KBM-7 (cell line): ENCODE data around the gene CYB5B.

Experiments
- DNase-seq: peaks from one replicate; pipeline ENCODE4 v3.0.0-alpha.2; 2015
- in situ Hi-C: fragments of 300-500 bp; cut with MboI; formaldehyde crosslinking; loops from 2 replicates; pipeline ENCODE4 v1.14.3; 2020; ENCODE audit warnings: low sequenced_read_pairs, low pct_unique_long_range_greater_than_20kb, mixed read lengths

Gene CYB5B

DNA sequence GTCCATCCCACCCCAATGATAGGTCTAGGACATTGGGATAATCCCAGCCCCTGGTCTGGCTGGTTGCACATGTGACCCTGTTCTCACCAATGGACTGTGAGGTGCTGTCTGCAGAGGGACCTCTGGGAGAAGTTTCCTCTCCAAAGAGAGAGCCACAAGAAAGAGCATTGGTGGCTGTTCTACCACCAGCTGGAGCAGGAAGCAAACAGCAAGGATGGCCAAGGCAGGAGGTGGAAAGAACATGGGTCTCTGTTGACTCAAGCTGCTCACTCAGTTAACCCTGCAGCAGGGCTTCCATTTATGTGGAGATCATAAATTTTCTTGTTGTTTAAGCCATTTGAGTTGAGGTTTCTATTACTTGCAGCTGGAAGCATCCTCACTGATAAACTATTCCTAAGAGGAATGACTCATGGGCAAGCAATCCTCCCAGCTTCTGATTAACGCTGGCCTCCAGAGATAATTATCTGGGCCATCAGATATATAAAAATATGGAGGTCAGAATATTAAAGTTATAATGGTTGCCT lies 52.6 kb downstream of the CYB5B start:
- peak; percentile 27 for DNase-seq
- in situ Hi-C loops = no loop called here

DNA sequence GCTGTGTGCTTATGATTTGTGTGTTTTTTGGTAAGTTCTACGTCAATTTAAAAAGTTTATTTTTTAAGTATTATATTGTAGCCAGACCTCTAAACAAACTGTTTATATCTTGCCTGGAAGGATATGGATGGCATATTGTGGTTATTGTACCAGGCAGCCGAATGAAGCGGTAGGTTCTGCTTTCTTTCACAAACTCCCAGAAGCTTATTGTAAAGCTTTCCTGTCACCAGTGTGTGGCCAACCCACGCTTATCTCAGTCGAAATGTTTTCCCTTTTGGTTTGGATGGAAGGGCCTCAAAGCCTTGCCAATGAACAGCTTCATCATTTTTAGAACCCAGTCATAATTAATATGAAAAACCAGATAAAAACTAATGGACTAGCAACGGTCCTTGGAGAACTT lies 53.1 kb downstream of the CYB5B start:
- in situ Hi-C loops = no loop called here
- peak; percentile 78 for DNase-seq

DNA sequence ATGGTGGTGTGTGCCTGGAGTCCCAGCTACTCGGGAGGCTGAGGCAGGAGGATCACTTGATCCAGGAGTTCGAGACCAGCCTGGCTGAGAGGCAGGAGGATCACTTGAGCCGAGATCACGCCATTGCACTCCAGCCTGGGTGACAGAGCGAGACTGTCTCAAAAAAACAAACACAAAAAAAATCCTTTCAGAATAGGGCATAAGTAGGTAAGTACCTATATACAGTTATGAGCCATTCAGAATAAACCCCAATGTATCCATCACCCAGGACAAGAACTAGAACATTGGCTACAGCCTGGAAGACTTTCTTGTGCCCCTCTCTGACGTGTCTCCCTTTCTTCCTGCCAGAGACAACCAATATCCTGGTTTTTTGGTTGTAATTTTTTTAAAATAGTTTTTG lies 54.3 kb downstream of the CYB5B start:
- DNase-seq = no peak
- in situ Hi-C loops = no loop called here

DNA sequence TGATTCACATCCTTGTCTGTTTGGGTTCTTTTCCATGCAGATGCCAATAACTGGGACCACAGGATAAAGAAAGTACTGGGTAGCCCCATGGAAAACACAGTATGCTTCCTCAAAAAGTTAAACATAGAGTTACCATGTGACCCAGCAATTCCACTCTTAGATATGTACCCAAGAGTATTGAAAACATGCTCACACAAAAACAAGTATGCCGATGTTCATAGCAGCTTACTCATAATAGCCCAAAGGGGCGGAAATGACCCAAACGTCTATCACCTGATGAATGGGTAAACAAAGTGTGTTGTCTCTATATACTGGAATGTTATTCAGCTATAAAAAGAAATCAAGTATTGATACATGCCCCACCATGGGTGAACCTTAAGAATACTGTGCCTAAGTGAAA lies 55.4 kb downstream of the CYB5B start:
- in situ Hi-C loops = no loop called here
- no peak for DNase-seq

DNA sequence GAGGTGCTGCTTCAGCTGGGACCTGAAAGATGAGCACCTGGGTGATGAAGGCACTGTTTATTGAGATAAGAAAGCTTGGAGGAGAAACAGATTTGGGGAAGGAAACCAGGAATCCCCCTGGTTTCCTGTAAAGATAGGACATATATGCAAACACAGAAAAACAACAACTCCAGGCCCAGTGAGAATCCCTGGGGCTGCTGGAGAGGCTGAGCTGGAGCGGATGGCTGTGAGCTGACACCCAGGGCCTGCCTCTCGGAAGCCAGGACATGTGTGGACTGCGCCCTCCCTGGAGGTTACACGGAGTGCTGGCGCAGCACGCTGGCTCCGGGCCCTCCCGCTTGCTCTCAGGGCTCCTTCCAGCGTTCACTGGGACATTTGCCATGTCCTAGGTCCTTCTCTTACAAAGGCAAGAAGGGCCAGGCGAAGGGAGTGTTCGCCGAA lies 57.5 kb downstream of the CYB5B start:
- DNase-seq = peak; percentile 99
- in situ Hi-C loops = no loop called here

DNA sequence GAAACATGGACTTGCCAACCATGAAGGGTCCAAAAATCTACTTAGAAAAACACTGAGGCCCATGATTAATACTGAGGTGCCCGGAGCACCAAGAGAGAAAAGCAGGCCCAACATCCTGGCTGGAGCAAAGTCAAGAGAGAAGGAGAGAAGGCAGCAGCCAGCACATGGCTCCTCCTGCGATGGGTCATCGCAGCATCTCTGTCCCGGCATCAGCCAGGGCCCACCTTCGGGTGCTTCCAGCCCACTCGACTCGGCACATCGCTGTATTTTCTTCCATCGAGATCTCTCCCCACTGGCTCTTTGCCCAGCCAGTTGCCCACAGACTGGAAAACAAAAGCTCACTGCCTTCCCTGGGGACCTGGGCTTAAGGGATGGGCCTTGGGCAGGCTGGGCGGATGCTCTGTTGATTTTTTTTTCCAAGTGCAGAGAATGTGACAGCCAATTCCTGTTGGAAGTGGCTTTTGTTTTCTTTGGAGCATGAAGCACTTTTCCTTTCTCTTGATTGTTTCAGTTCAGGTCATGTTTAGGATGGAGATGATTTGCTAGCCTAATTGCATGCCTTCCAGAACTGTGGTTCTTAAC lies 58.1 kb downstream of the CYB5B start:
- in situ Hi-C loops = no loop called here
- no peak for DNase-seq

DNA sequence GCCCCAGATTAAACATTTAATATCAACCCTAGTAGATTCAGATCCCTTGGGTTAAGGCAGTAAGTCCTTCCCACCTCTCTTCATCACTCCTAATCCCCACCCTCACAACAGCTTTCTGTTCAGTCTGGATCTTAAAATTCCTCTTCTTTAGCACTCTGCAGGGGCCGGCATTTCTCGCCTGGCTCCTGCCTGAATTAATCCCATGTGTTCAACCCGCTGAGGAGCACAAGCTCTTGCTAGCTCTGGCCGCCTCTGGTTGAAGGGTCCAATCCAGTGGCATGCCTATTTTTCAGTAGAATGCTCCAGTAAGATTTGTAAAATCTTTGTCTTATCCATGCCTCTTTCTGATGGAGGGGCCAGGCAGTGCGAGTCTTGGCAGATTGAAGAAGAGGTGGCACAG lies 59.2 kb downstream of the CYB5B start:
- no peak for DNase-seq
- in situ Hi-C loops = no loop called here

DNA sequence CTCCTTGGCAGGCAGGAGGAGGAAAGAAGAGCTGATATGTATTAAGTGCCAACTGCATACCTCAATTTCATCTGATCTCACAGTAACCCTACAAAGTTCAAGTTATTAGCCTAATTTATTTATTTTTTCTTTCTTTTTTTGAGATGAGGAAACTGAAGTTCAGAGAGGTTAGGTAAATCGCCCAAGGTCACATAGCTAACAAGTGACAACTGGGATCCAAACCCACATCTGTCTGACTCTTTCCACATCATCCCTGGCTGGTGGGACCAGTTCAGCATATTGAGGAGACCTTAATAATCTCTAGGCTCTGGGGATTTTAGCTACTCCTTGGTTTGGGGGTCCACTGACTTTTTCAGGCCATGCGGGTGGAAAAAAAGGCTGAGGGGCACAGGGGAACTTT lies 60.9 kb downstream of the CYB5B start:
- in situ Hi-C loops = no loop called here
- DNase-seq = no peak

DNA sequence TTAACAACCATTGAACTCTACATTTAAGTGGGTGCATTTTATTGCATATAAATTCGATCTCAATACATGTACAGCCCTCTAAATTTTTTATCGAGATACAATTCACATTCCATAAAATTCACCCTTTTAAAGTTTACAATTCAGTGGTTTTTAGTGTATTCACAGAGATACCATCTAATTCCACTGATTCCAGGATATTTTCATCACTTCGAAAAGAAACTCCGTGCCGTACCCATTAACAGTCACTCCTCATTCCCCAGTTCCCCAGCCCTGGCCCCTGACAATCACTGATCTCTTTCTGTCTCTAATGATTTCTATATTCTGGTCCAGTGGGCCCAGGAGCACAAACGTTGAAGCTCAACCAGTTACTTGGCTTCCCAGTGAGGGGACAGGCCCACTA lies 61.4 kb downstream of the CYB5B start:
- in situ Hi-C loops = no loop called here
- DNase-seq = no peak

DNA sequence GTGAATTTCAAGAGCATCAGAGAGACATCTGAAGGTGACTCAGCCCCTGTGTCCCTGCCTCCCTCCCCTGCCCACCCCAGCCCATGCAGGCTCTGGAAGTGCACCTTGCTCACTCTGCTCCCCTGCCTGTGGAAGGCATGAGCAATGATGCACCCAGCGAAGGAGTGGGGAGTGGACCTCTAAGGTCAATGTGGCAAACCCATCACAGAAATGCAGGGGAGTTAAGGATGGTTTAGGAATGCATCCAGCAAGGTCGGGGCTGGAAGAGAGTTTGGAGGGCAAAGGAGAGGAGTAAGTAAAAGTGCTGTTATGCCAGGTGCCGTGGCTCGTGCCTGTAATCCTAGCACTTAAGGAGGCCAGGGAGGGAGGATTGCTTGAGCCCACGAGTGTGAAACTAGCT lies 61.9 kb downstream of the CYB5B start:
- no peak for DNase-seq
- in situ Hi-C loops = no loop called here

DNA sequence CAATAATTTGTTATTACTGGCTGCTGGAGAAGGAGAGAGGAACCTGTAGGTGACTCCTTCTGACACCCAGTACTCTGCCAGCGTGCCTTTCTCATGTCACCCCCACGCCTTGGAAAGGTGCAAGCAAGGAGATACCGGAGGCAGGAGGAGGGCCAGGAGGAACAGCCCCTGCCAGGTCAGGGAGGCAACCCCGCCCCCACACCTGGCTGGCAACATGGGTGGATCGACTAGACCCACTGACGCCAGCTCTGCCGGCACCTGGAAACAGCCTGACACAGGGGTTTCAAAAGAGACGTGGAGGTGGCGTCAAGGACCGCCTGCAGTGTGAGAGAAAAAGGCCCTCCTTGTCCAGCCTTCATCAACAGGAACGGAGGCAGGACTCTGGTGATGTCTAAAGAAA lies 62.3 kb downstream of the CYB5B start:
- DNase-seq = no peak
- in situ Hi-C loops = no loop called here

DNA sequence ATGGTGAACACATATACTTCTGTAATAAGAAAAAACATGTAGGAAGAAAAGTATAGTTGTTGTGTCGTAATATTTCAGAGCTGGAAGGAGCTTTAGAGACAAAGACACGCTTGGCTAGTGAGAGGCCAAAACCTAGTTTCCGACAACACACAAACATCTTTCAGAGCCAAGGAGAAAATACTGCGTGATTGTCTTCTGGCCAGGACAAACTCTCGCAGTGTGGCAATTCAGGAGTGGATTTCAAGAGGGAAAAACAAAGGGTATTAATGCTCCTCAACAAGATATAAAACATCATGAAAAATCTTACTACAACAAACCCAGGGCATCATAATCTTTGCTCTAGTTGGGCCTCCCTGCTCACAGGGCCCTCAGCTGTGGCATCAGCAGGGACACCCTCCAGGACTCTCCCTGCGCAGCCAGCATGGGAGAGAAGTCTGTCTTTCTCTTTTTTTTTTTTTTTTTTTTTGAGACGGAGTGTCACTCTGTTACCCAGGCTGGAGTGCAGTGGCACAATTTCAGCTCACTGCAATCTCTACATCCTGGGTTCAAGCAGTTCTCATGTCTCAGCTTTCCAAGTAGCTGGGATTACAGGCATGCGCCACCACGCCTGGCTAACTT lies 66.4 kb downstream of the CYB5B start:
- no peak for DNase-seq
- in situ Hi-C loops = no loop called here

DNA sequence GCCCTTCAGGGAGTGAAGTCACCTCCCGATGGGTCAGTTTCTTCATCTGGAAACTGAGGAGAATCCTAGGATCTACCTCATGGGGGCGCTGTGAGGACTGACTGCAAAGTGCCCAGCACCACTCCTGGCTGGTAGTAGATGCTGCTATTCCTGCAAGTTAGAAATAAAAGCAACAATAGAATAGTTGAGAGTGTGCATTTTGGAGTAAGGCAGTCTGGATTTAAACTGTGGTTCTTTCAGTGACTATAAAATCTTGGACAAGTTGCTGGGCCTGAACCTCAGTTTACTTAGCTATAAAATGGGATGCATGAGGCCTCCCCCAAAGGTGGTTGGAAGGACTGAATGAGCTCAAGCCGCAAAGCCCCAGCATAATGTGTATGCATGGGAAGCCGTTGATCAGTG lies 70.6 kb downstream of the CYB5B start:
- peak; percentile 64 for DNase-seq
- in situ Hi-C loops = no loop called here

DNA sequence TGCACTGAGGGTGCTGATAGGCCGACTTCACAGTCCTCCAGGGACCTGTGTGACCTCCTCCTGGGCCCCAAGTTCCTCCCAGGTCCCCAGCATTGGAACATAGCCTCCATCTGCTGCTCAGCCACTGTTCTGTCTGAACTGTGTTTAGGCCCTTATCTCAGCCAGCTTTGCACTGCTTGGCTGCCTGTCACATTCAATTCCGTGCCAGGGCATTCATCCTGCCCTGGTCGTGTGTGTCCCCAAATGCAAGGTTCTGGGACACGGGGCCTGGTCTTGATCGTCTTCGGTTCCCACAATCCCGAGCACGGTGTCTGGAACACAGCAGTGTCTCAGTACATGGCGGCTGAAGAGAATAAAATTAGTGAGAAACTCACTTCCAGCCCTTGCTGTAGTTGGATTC lies 71.4 kb downstream of the CYB5B start:
- in situ Hi-C loops = no loop called here
- DNase-seq = no peak

DNA sequence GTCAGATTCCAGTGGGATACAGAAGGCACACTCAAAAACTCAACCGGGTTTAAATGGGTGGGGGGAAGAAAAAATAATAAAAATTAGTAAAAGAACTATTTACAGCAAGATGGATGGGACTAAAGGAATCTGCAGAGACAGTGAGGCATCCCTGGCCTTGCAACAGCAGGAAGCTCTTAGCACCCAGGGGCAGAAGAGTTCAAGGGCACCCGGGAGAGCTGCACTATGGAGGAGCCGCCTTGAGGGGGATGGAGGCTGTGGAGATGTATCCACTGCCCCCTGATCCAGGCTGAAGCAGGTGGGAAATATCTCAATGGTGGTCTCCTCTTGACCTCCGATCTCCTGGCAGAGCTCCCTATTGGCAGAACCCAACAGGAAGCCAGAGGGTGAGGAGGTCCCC lies 72.0 kb downstream of the CYB5B start:
- DNase-seq = no peak
- in situ Hi-C loops = no loop called here

DNA sequence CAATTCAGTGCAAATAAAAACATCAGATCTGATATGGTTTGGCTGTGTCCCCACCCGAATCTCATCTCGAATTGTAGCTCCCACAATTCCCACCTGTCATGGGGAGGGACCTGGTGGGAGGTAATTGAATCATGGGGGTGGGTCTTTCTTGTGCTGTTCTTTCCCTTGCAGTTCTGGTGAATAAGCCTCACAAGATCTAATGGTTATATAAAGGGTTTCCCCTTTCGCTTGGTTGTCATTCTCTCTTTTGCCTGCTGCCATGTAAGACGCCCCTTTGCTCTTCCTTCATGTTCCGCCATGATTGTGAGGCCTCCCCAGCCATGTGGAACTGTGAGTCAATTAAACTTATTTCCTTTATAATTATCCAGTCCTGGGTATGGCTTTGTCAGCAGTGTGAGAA lies 72.5 kb downstream of the CYB5B start:
- DNase-seq = no peak
- in situ Hi-C loops = no loop called here

DNA sequence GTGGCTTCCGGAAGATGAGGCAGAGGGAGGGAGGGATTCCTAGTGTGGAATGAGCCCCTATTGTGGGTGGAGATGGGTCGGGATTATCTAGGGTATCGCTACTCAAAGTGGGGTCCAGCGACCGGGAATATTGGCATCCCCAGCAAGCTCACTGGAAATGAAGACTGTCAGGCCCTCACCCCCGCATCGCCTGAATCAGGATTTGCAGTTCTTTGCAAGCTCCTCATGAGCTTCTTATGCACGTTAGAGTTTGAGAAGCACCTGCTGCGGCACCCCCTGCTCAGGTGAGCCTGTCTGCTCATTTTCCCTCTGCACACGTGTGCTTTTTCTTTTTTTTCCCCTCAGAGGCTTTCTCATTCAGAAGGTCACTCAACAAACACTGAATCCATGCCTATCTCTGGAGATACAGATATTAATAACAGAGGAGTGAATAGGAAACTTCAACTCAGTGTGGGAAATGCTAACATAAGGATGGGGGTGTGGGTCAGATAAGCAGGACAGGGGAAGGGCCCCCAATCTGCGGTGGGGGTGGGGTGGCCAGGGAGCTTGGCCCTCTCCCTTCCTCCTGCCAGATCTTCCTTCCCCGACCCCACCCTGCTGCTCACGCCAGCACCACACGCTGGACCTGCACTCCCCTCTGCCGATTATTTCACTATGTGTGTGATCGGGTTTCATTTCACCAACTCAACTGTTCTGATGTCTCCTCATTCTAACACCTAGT lies 73.6 kb downstream of the CYB5B start:
- no peak for DNase-seq
- in situ Hi-C loops = no loop called here

DNA sequence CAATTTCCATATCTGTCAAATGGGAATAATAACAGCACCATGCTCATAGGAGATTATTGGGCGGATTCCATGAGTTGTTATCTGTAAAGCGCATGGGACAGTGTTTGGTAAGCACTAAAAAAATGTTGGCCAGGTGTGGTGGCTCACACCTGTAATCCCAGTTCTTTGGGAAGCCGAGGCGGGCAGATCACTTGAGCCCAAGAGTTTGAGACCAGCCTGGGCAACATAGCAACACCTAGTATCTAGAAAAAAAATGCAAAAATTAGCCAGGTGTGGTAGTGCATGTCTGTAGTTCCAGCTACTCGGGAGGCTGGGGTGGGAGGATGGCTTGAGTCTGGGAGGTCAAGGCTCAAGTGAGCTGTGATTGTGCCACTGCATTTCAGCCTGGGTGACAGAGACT lies 74.5 kb downstream of the CYB5B start:
- DNase-seq = no peak
- in situ Hi-C loops = no loop called here

DNA sequence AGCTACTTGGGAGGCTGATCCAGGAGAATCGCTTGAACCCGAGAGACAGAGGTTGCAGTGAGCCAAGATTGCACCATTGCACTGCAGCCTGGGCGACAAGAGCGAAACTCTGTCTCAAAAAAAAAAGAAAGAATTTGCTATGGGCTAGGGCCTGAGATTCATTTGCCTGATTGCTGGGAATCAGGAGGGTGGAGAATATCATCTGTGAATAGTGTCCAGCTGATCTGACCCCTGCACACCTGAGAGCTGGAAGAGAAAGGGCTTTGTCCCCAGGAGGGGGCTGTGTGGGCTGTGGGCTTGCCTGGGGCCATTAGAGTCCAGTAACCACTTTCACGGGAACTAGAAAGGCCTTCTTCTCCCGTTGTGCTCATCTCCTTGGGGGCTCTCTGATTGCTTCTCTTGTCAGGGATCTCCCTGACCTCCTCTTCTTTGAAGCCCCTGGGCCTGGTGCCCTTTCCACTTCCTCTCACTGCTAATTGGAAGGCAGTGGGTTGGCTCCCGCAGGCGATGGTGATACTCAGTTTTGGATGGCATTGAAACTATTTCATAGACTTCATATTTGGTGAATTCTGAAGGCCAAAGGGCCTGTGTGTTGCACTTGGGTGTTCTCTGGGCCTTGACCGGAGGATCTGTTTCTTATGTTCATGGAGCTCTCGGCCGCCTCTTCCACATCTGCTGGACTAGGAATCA lies 75.3 kb downstream of the CYB5B start:
- in situ Hi-C loops = no loop called here
- DNase-seq = no peak

DNA sequence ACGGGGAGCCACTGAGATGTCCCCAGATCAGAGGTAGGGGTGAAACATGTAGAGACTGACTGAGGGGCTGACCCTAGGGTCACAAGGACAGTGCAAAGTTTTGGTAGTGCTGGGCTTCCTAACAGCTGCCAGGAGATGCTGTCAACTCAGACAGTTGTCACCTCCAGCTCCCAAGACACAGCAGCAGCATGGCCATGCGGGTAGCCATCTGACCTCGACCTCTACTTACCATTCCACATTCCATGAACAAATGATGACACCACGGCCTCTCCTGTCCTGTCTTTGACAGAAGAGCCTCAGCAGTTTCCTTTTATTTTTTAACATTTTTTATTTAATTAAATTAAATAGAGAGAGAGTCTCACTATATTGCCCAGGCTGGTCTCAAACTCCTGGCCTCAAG lies 76.1 kb downstream of the CYB5B start:
- in situ Hi-C loops = no loop called here
- DNase-seq = no peak
